Measurements from ENCODE around the gene NXF1. TPM values are rescaled to one million over a fixed set of nuclear protein-coding genes. Genes with fewer than 3 reads are reported as not detected.

NXF1 gene
- polyA plus RNA-seq, 1 of the 3 experiments (the other 2 are of a cell fraction): 59.7 TPM

DNA sequence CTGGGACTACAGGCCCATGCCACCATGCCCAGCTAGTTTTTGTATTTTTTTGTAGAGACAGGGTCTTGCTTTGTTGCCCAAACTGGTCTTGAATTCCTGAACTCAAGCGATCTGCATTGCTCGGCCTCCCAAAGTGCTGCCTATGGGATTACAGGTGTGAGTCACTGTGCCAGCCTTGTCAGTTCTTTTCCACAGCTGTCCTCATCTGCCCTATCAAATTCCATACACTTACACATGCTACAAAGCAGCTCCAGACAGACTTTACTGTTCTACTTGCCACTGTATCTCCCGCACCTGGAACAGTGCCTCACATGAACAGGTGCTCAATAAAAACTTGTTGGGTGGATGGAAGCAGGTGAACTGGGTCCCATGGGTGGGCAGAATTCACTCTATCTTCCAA, 18.4 kb upstream of the NXF1 start:
- TF ChIP-seq, protein P1, sequence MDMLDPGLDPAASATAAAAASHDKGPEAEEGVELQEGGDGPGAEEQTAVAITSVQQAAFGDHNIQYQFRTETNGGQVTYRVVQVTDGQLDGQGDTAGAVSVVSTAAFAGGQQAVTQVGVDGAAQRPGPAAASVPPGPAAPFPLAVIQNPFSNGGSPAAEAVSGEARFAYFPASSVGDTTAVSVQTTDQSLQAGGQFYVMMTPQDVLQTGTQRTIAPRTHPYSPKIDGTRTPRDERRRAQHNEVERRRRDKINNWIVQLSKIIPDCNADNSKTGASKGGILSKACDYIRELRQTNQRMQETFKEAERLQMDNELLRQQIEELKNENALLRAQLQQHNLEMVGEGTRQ (IDR thresholded peaks at IDR 0.05; ENCODE audit: borderline replicate concordance, low read depth, low read length): no peak
- TF ChIP-seq CHD2 (IDR thresholded peaks at IDR 0.05; ENCODE audit: low read length, partially characterized antibody): no peak
- TF ChIP-seq, protein P2, sequence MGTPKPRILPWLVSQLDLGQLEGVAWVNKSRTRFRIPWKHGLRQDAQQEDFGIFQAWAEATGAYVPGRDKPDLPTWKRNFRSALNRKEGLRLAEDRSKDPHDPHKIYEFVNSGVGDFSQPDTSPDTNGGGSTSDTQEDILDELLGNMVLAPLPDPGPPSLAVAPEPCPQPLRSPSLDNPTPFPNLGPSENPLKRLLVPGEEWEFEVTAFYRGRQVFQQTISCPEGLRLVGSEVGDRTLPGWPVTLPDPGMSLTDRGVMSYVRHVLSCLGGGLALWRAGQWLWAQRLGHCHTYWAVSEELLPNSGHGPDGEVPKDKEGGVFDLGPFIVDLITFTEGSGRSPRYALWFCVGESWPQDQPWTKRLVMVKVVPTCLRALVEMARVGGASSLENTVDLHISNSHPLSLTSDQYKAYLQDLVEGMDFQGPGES (IDR thresholded peaks at IDR 0.05; ENCODE audit: low read depth, low read length): no peak
- no peak for TF ChIP-seq SIN3A (IDR thresholded peaks at IDR 0.05; ENCODE audit: borderline replicate concordance, low read depth, low read length)
- no peak for TF ChIP-seq FOXM1 (IDR thresholded peaks at IDR 0.05; ENCODE audit: low read depth)
- TF ChIP-seq, protein P3, sequence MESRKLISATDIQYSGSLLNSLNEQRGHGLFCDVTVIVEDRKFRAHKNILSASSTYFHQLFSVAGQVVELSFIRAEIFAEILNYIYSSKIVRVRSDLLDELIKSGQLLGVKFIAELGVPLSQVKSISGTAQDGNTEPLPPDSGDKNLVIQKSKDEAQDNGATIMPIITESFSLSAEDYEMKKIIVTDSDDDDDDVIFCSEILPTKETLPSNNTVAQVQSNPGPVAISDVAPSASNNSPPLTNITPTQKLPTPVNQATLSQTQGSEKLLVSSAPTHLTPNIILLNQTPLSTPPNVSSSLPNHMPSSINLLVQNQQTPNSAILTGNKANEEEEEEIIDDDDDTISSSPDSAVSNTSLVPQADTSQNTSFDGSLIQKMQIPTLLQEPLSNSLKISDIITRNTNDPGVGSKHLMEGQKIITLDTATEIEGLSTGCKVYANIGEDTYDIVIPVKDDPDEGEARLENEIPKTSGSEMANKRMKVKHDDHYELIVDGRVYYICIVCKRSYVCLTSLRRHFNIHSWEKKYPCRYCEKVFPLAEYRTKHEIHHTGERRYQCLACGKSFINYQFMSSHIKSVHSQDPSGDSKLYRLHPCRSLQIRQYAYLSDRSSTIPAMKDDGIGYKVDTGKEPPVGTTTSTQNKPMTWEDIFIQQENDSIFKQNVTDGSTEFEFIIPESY (IDR thresholded peaks at IDR 0.05; ENCODE audit: borderline replicate concordance, low read depth): no peak
- no peak for TF ChIP-seq POLR2AphosphoS5 (IDR thresholded peaks at IDR 0.05; ENCODE audit: low read depth, low read length)
- TF ChIP-seq MEF2A (IDR thresholded peaks at IDR 0.05; ENCODE audit: borderline replicate concordance, low read depth): no peak
- TF ChIP-seq FOXJ3 (CRISPR knock-in tag; IDR thresholded peaks at IDR 0.05): no peak

DNA sequence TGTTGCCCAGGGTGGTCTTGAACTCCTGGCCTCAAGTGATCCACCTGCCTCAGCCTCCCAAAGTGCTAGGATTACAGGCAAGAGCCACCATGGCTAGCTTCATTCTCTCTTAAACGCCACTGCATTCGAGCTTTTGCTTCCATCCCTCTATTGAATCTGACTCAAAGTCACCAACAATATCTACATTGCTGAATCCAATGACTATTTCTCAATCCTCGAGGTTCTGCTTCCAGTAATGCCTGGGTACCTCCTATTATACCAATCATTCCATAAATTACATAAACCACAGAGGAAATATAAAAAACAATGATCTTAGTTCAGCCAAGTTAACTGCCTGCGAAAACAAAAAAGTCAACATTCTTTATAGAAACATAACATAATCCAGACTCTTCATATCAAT, 11.9 kb upstream of the NXF1 start:
- H3K9ac ChIP-seq: no peak overlapping the region
- ChIA-PET POLR2A (interaction anchor here (1.9 kb wide), 1 partner anchor 11 kb away, joined by 6 read pairs; the partner anchor contains the start of gene NXF1), CTCF (interaction anchor here (0.7 to 1.5 kb wide), 5 partner anchors 11 to 1201 kb away, joined by 3 to 4 read pairs (median 3); partner anchors contain the start of gene NXF1)
- H4K20me1 ChIP-seq (ENCODE audit: insufficient read depth): no peaks in the 10 kb centered on the region
- 97% methylated on average over 4 of the region's 4 CpGs for WGBS (ENCODE audit: low lambda C conversion rate)
- H3K4me2 ChIP-seq: no peak overlapping the region
- H3K4me1 ChIP-seq (ENCODE audit: control insufficient read depth in 1 of 2, insufficient read depth in 2 of 2, low read depth in 1 of 2, low read length in 1 of 2): no peaks in the 10 kb centered on the region
- H3K79me2 ChIP-seq (ENCODE audit: insufficient read depth): no peaks in the 10 kb centered on the region
- no peak overlapping the region for H3K27ac ChIP-seq (ENCODE audit: low read depth in 2 of 2, low read length in 1 of 2)
- H3K4me3 ChIP-seq (ENCODE audit: low read depth in 2 of 2, low read length in 1 of 2): no peak overlapping the region
- H3F3A ChIP-seq (replicated peaks; ENCODE audit: insufficient read depth): peaks cover 9% of the 10 kb centered on the region
- no peaks in the 10 kb centered on the region for H3K9me3 ChIP-seq
- H3K27me3 ChIP-seq (ENCODE audit: insufficient read depth): no peaks in the 10 kb centered on the region
- peaks cover 5 to 36% of the 10 kb centered on the region in 2 experiments for H3K36me3 ChIP-seq (replicated peaks in 1 of 2; ENCODE audit: control insufficient read depth in 1 of 2, insufficient read depth in 2 of 2, low read length in 1 of 2)
- no peak for TF ChIP-seq EZH2phosphoT487 (IDR thresholded peaks at IDR 0.05; ENCODE audit: borderline replicate concordance, low read depth)
- no peak for TF ChIP-seq TCF12 (IDR thresholded peaks at IDR 0.05)
- no peak for TF ChIP-seq EP300 (IDR thresholded peaks at IDR 0.05; ENCODE audit: borderline replicate concordance in 1 of 2, low read depth in 1 of 2, low read length in 1 of 2)
- no peak for TF ChIP-seq GATA2 (CRISPR knock-in tag; IDR thresholded peaks at IDR 0.05)
- no peak for DNase-seq
- no peaks in the 10 kb centered on the region for H3K9me2 ChIP-seq
- no peak overlapping the region for H2AFZ ChIP-seq (ENCODE audit: low read depth)

More for the DNA sequence above, 18.4 kb upstream of the NXF1 start:
- Histone ChIP-seq H3K9me2 (no peaks in the 10 kb centered on the region), H3K27ac (ENCODE audit: low read depth in 2 of 2, low read length in 1 of 2) (no peak overlapping the region), H3K27me3 (ENCODE audit: insufficient read depth) (no peaks in the 10 kb centered on the region), H3K4me2 (no peak overlapping the region), H3K79me2 (ENCODE audit: insufficient read depth) (peaks cover 28% of the 10 kb centered on the region), H3K4me3 (ENCODE audit: low read depth in 2 of 2, low read length in 1 of 2) (no peak overlapping the region), H3K4me1 (ENCODE audit: control insufficient read depth in 1 of 2, insufficient read depth in 2 of 2, low read depth in 1 of 2, low read length in 1 of 2) (no peaks in the 10 kb centered on the region), H3F3A (replicated peaks; ENCODE audit: insufficient read depth) (peaks cover 4% of the 10 kb centered on the region), H4K20me1 (ENCODE audit: insufficient read depth) (peaks cover 11% of the 10 kb centered on the region; the same call in 1 of the 2 replicates), H2AFZ (ENCODE audit: low read depth) (no peak overlapping the region), H3K36me3 (replicated peaks in 1 of 2; ENCODE audit: control insufficient read depth in 1 of 2, insufficient read depth in 2 of 2, low read length in 1 of 2) (peaks cover 41 to 61% of the 10 kb centered on the region in 2 experiments), H3K9ac (no peak overlapping the region), H3K9me3 (no peaks in the 10 kb centered on the region)
- POLR2A ChIA-PET: interaction anchor here (0.8 to 1.6 kb wide), 2 partner anchors 17 to 18 kb away, joined by 4 to 6 read pairs; partner anchors contain the start of gene NXF1
- WGBS (ENCODE audit: low lambda C conversion rate): 91% methylated on average over 3 of the region's 3 CpGs
- CTCF ChIA-PET: interaction anchor here (0.8 to 3.0 kb wide), 2 partner anchors 33 to 37 kb away, joined by 3 to 10 read pairs; partner anchors contain the start of gene TMEM179B
- DNase-seq: no peak

Measured in SK-N-SH (cell line).